ENCODE measurements around the gene TANK. TPM values are rescaled to one million over a fixed set of nuclear protein-coding genes. Genes with fewer than 3 reads are reported as not detected.

The TANK gene
- total and polyA plus RNA-seq, 2 of the 13 experiments (the other 11 are each of a cell fraction or from before 2014, with no cell fraction given), result 66.9 to 96.1 TPM

DNA sequence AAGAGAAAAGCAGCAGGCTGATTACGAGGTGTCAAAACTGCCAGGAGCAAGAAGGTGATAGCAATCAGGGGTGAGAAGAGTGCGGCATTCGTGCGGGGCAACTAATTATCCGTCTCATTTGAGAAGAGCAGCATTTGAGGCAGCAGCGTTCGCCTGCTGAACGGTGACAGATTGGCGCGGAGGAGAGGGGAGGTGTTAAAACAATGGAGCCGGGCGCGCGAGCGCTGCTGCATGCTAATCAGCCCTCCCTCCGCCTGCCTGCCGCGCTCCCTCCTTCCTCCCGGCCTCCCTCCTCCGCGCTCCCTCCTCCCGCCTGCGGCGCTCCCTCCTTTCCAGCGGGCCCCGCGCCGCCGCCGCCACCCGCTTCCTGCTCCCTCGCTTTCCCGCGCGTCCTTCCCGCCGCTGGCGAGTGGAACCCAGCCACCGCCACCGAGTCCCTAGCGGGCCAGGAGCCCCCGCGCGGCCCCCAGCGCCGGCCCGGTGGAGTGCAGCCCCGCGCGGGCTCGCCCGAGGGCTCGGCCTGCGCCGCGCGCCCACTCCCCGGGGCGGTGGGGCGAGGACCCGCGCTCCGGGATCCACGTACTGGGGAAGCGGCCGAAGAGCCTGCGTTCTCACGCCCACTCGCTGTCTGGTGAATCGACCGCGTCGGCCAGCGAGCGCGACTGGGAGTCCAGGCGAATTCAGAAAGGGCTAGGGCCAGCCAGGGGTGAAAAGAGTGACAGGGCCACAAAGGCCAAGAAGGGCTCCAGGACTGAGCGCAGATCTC is 78.5 kb downstream of the TANK start:
- intact Hi-C loops (cut with micrococcal nuclease; ENCODE audit: unreplicated experiment) (loop anchor here (2.0 kb wide), 1 partner anchor 16 kb away; no protein-coding TSS in a partner anchor), in situ Hi-C loops (cut with HindIII; ENCODE audit: extremely low pct_ligation_motif_present, low pct_unique_long_range_greater_than_20kb) (no loop called here)
- H3K79me2 ChIP-seq (ENCODE audit: insufficient read depth, low read length), result no peaks in the 10 kb centered on the region
- no peak overlapping the region for H3K27ac ChIP-seq (ENCODE audit: extremely low read length, insufficient read depth, low read length)
- peaks cover 0 to 5% of the 10 kb centered on the region in 2 experiments; a peak in 2 of 5 replicates for H3K36me3 ChIP-seq (replicated peaks in 1 of 2; ENCODE audit: control insufficient read depth in 1 of 2, insufficient read depth in 2 of 2, low read length in 2 of 2)
- BruUV-seq (replicated peaks), result no TSS peak
- ChIA-PET CTCF (ENCODE audit: low intra/inter-chr PET ratio, low total read pairs) (no interaction called here), POLR2A (interaction anchor here (1.2 kb wide), 1 partner anchor 8 kb away, joined by 3 read pairs; no protein-coding TSS in a partner anchor)
- peaks cover 3% of the 10 kb centered on the region; the same call in 1 of the 2 replicates for H4K20me1 ChIP-seq (ENCODE audit: insufficient read depth, low read length)
- H3K9me3 ChIP-seq (ENCODE audit: low read length), result no peaks in the 10 kb centered on the region
- WGBS (ENCODE audit: low lambda C conversion rate), result 34% methylated on average over 61 of the region's 78 CpGs
- DNase-seq (ENCODE audit: low spot score) (no peak), FAIRE-seq (no peak), ATAC-seq (peak; percentile 63)
- peak overlapping the region; percentile 24; the same call in 1 of the 2 replicates for H3K9ac ChIP-seq (ENCODE audit: insufficient read depth, low read depth, low read length)
- peaks cover 12% of the 10 kb centered on the region for H3K4me1 ChIP-seq (ENCODE audit: insufficient read depth, low read length)
- peaks cover under 1 to 11% of the 10 kb centered on the region in 2 experiments; a peak in 3 of 5 replicates for H3K27me3 ChIP-seq (ENCODE audit: control insufficient read depth in 1 of 2, insufficient read depth in 2 of 2, low read length in 2 of 2)
- peak overlapping the region; percentile 55 to 71 (median 58) for H3K4me3 ChIP-seq (replicated peaks in 1 of 3; ENCODE audit: insufficient read depth in 1 of 3, low read depth in 2 of 3, low read length in 3 of 3)
- no peak overlapping the region for H2AFZ ChIP-seq (ENCODE audit: low read length)
- H3K4me2 ChIP-seq (ENCODE audit: low read depth, low read length), result peak overlapping the region; percentile 100
- TF ChIP-seq, protein P1, sequence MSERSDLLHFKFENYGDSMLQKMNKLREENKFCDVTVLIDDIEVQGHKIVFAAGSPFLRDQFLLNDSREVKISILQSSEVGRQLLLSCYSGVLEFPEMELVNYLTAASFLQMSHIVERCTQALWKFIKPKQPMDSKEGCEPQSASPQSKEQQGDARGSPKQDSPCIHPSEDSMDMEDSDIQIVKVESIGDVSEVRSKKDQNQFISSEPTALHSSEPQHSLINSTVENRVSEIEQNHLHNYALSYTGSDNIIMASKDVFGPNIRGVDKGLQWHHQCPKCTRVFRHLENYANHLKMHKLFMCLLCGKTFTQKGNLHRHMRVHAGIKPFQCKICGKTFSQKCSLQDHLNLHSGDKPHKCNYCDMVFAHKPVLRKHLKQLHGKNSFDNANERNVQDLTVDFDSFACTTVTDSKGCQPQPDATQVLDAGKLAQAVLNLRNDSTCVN (CRISPR knock-in tag; IDR thresholded peaks at IDR 0.05; ENCODE audit: borderline replicate concordance), result 0 out of 2 replicates have a peak, but pooled peaks have one; percentile 15
- TF ChIP-seq TBX2 (CRISPR knock-in tag; IDR thresholded peaks at IDR 0.05; ENCODE audit: borderline replicate concordance) (peak; percentile 44; the same call in 1 of the 2 replicates), ZBTB38 (CRISPR knock-in tag; IDR thresholded peaks at IDR 0.05) (peak; percentile 30; the same call in 1 of the 2 replicates), MTA1 (CRISPR knock-in tag; IDR thresholded peaks at IDR 0.05; ENCODE audit: borderline replicate concordance) (peak; percentile 79; the same call in 1 of the 2 replicates), ZNF746 (CRISPR knock-in tag; IDR thresholded peaks at IDR 0.05) (peak; percentile 93), ZNF30 (CRISPR knock-in tag; IDR thresholded peaks at IDR 0.05) (no peak), MTF2 (CRISPR knock-in tag; IDR thresholded peaks at IDR 0.05; ENCODE audit: borderline replicate concordance) (peak; percentile 32; the same call in 1 of the 2 replicates), SPEN (CRISPR knock-in tag; IDR thresholded peaks at IDR 0.05; ENCODE audit: low read depth) (peak; percentile 41), SALL1 (CRISPR knock-in tag; IDR thresholded peaks at IDR 0.05) (0 out of 2 replicates have a peak, but pooled peaks have one; percentile 28), KDM5B (CRISPR knock-in tag; IDR thresholded peaks at IDR 0.05; ENCODE audit: borderline replicate concordance) (peak; percentile 39; the same call in 1 of the 2 replicates), PATZ1 (CRISPR knock-in tag; IDR thresholded peaks at IDR 0.05) (peak; percentile 35; the same call in 1 of the 2 replicates), ZNF263 (CRISPR knock-in tag; IDR thresholded peaks at IDR 0.05) (peak; percentile 99), GABPB1 (CRISPR knock-in tag; IDR thresholded peaks at IDR 0.05) (peak; percentile 47; the same call in 1 of the 2 replicates)
- TF ChIP-seq, protein P2, sequence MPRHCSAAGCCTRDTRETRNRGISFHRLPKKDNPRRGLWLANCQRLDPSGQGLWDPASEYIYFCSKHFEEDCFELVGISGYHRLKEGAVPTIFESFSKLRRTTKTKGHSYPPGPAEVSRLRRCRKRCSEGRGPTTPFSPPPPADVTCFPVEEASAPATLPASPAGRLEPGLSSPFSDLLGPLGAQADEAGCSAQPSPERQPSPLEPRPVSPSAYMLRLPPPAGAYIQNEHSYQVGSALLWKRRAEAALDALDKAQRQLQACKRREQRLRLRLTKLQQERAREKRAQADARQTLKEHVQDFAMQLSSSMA (CRISPR knock-in tag; IDR thresholded peaks at IDR 0.05), result 0 out of 2 replicates have a peak, but pooled peaks have one; percentile 34
- TF ChIP-seq, protein P3, sequence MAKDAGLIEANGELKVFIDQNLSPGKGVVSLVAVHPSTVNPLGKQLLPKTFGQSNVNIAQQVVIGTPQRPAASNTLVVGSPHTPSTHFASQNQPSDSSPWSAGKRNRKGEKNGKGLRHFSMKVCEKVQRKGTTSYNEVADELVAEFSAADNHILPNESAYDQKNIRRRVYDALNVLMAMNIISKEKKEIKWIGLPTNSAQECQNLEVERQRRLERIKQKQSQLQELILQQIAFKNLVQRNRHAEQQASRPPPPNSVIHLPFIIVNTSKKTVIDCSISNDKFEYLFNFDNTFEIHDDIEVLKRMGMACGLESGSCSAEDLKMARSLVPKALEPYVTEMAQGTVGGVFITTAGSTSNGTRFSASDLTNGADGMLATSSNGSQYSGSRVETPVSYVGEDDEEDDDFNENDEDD (CRISPR knock-in tag; IDR thresholded peaks at IDR 0.05; ENCODE audit: borderline replicate concordance), result peak; percentile 77; the same call in 1 of the 2 replicates

Measured in HepG2 (cell line).